IPS-18a (cell line): Measurements from ENCODE around the gene B3GNT5.

ENCODE experiments used
- H3K27ac ChIP-seq: one replicate; pipeline ENCODE4 v1.5.1; 2013; ENCODE audit warnings: low read length
- H3K27me3 ChIP-seq: one replicate; pipeline ENCODE4 v1.6.1; 2013; ENCODE audit warnings: mild to moderate bottlenecking, low read length; ENCODE audit not compliant: control insufficient read depth, insufficient read depth
- H3K36me3 ChIP-seq: one replicate; pipeline ENCODE4 v1.6.1; 2013; ENCODE audit warnings: low read depth, low read length; ENCODE audit not compliant: control insufficient read depth
- H3K4me1 ChIP-seq: one replicate; pipeline ENCODE4 v1.6.1; 2013; ENCODE audit warnings: low read depth, low read length; ENCODE audit not compliant: control insufficient read depth
- H3K4me3 ChIP-seq: one replicate; pipeline ENCODE4 v1.5.1; 2013; ENCODE audit warnings: low read length
- H3K9ac ChIP-seq: one replicate; pipeline ENCODE4 v1.6.1; 2013; ENCODE audit warnings: mild to moderate bottlenecking, low read length, moderate library complexity
- H3K9me3 ChIP-seq: one replicate; pipeline ENCODE4 v1.6.1; 2013; ENCODE audit warnings: low read depth, low read length; ENCODE audit not compliant: control insufficient read depth

Gene B3GNT5

DNA sequence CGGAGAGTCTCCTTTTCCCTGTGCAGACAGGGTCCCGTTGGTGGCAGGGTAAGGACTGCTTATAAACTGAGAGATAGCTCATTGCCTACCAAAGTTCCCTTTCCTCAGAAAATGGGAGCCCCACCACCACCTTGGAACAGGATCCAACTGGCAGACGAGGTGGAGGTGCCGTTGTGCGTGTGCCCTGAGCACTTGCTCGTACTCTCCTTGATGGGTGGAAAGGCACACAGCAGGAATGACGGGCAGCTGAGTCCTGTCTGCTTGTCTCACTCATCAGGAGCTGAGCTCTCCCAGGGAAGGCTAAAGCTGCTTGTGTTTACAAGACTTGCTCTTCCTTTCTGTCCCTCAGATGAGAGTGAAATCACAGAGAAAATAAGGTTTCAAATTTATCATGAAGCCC lies 60.7 kb downstream of the B3GNT5 start:
- Histone ChIP-seq H3K4me3 (no peak overlapping the region), H3K36me3 (peaks cover 7% of the 10 kb centered on the region), H3K4me1 (no peaks in the 10 kb centered on the region), H3K27me3 (no peaks in the 10 kb centered on the region), H3K9ac (no peak overlapping the region), H3K27ac (no peak overlapping the region), H3K9me3 (no peaks in the 10 kb centered on the region)

DNA sequence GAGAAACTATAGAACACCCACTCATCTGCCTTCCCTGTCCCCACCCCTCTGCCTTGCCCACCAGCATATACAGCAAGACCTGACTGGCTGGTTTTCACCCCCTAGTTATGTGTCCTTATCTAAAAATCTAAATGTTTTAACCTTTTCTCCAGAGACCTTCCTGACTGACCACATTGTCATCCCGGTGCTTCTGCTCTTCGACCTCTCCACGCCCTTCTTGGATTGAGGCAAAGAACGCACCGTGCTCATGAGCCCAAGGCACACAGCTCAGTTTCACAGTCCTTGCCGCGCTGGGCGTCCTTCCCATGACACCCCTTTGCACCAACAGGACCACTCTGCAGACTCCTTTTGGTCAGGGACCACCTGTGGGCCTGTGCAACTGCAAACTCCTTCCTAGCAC lies 62.7 kb downstream of the B3GNT5 start:
- Histone ChIP-seq H3K4me3 (no peak overlapping the region), H3K36me3 (peaks cover 7% of the 10 kb centered on the region), H3K9ac (no peak overlapping the region), H3K4me1 (no peaks in the 10 kb centered on the region), H3K9me3 (no peaks in the 10 kb centered on the region), H3K27ac (no peak overlapping the region), H3K27me3 (no peaks in the 10 kb centered on the region)

DNA sequence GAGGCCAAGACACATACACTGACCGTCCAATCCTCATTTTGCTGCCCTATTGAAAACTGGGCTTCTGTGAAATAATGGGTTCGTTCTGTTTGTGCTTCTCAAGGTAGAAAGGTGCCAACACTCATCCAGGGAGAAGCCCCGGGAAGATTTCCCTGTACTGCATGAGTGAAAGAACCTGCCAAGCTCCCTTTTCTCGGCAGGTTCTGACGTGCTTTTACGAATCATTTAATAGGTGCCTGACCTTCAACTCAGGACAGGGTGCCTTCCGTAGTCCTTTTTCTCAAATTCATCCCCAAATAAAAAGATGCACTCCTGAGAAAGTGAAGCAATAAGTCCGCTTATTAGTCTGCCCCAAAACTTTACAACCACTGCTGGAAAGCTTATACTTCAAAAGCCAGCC lies 64.2 kb downstream of the B3GNT5 start:
- H3K27me3 ChIP-seq, result no peaks in the 10 kb centered on the region
- no peak overlapping the region for H3K4me3 ChIP-seq
- no peaks in the 10 kb centered on the region for H3K4me1 ChIP-seq
- no peaks in the 10 kb centered on the region for H3K9me3 ChIP-seq
- no peak overlapping the region for H3K9ac ChIP-seq
- no peak overlapping the region for H3K27ac ChIP-seq
- H3K36me3 ChIP-seq, result no peaks in the 10 kb centered on the region

GRCh38 chr3:183317886-183318865 lies 65.1 kb downstream of the B3GNT5 start:
- Histone ChIP-seq H3K27ac (no peak overlapping the region), H3K9ac (no peak overlapping the region), H3K36me3 (no peaks in the 10 kb centered on the region), H3K27me3 (no peaks in the 10 kb centered on the region), H3K9me3 (no peaks in the 10 kb centered on the region), H3K4me1 (no peaks in the 10 kb centered on the region), H3K4me3 (no peak overlapping the region)

DNA sequence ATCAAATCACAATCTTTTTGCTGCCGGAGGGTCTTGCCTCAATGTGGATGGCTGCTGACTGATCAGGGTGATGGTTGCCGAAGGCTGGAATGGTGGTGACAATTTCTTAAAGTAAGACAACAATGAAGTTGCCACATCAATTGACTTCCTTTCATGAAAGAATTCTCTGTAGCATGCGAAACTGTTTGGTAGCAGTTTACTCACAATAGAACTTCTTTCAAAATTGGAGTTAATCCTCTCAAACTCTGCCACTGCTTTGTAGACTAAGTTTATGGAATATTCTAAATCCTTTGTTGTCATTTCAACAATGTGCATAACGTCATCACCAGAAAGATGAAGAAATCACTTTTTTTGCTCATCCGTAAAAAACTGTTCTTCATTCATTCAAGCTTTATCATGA lies 65.8 kb downstream of the B3GNT5 start:
- Histone ChIP-seq H3K36me3 (no peaks in the 10 kb centered on the region), H3K9ac (no peak overlapping the region), H3K4me3 (no peak overlapping the region), H3K27me3 (no peaks in the 10 kb centered on the region), H3K9me3 (no peaks in the 10 kb centered on the region), H3K27ac (no peak overlapping the region), H3K4me1 (no peaks in the 10 kb centered on the region)

DNA sequence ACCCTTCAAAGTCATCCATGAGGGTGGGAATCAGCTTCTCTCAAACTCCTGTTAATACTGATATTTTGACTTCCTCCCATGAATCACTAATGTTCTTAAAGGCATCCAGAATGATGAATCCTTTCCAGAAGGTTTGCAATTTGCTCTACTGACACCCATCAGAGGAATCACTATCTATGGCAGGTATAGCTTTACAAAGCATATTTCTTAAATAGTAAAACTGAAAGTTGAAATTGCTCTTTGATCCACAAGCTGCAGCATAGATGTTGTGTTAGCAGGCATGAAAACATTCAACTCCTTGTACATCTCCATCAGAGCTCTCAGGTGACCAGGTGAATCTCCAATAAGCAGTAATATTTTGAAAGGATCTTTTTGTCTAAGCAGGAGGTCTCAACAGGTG lies 66.3 kb downstream of the B3GNT5 start:
- no peaks in the 10 kb centered on the region for H3K9me3 ChIP-seq
- H3K36me3 ChIP-seq, result no peaks in the 10 kb centered on the region
- H3K4me1 ChIP-seq, result no peaks in the 10 kb centered on the region
- H3K9ac ChIP-seq, result no peak overlapping the region
- H3K27ac ChIP-seq, result no peak overlapping the region
- H3K4me3 ChIP-seq, result no peak overlapping the region
- H3K27me3 ChIP-seq, result no peaks in the 10 kb centered on the region
